NCI-H2196 (cell line): ENCODE data around the gene TP63.

Source experiments
- DNase-seq: peaks from one replicate; lab custom pipeline; 2025; ENCODE audit not compliant: unreplicated experiment; lab: John Stamatoyannopoulos, UW

Gene TP63

DNA sequence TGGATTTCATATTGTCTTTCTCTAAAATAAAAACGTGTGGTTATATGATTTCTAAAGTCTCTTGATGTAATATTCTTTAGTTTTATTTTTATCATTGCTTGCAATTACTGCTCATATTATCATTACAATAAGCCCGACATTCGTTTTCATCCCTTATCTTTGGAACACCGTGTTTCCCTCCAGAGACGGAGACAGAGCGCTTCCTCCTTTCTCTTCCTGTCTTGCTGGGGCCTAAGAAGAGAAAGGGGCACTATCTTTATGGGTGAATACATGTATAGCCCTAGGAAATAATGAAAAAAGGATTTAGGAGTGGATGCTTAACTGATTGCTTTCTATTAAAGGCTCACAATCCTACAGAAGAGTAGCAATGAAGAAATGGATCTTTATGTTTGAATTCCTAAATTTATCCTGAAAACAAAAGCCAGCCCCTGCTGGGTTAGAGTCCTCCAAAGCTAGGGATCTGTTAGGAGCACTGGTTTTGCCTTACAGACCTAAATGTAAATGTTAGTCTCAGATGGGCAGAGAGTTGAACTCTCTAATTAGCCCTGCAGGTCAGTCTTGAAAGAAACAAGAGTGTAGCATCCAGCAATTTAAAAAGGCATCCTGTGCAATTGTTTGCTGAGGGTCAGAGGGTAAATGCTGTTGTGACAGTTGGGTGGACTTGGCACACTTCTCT lies 145.1 kb downstream of the TP63 start:
- no peak for DNase-seq

DNA sequence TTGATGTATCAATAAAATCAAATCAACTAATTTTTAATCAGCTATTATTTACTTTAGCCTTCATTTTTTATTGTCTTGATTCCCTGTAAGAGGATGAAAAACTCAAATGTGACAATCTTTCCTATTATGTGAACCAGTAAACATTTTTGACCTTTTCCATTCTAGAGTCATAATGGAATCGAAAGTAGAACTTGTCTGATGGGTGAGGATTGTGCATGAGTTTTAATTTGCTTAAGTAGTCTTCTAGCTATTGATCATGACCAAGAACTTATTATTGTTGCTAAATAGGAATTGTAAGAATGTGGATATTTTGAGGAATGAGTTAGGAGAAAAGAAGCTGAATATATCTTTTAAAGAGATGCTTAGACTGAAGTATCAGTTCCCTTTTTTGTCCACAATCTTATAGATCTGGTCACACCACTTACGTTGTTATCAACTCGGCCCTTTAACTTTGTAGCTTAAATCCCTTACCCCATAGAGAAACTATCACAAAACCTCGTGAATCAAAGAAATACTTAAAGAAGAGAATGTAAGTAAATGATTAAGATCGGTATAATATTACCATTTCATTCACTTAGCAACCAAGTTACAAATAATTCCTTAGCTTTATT lies 147.3 kb downstream of the TP63 start:
- no peak for DNase-seq

DNA sequence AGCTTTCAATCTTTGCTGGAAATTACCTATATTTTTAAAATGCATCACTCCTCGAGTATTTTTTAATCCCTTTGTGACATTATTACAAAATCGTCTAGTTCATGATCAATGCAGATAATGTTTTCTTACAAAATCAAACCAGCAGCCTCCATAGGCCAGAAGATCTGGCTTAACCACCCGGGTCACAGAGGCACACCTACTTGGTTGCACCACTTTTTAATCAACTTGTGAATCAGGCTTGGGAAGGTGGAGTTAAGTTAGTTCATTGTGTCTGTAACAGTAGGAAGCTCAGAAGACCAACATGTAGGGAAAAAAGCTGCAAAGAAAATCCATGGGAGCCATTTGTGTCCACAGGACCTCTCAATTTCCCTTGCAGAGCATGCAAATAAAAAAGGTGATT lies 148.0 kb downstream of the TP63 start:
- DNase-seq, result no peak

DNA sequence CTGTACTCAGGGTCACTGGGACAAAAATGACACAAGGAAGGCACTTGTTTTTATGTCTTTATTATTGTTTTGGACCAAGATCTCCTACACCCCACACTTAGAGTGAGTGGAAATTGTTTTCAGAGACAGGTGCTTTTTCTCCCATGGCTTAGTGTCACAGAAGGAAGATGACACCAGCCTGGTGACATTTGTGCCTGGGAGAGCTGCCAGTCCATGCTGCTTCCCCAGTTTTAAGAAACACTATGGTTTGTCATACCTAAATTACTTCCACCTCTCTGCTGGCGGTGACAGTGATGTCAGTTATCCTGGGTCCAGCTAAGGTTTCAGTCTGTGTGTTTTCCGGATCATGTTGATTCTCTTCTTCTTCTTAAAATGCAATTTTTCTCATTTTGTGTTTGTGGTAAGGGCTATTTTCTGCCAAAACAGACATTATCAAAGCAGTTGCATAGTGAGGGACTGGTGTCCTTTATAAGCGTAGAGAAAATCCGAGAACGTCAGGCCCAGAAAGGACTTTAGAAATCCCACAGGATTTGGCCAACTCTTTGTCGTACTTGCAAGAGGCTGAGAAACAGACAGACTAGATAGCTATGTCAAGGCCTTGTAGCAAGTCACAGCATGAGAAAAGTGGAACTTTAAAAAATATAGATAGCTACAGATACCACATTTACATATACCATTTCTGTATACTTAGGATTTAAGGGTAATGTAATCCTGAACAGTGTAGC lies 149.5 kb downstream of the TP63 start:
- DNase-seq, result no peak

DNA sequence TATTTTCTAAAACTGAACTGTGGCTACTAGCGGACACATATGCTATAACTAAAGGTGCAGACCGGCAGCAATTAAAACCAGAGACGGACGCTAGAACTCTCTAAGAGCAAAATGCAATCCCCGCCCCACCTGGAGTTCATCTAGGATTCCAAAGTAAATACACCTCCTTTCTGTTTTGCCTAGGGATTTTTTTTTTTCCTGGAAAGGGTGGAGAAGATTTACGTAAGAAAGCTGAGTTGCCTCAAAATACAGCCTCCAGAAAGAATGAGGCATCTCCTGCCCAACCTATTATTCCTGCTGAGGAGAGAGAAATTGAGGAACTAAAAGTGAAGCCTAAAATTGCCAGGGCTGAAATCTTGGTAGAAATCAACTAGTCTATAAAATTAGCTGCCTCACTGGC lies 150.2 kb downstream of the TP63 start:
- no peak for DNase-seq

DNA sequence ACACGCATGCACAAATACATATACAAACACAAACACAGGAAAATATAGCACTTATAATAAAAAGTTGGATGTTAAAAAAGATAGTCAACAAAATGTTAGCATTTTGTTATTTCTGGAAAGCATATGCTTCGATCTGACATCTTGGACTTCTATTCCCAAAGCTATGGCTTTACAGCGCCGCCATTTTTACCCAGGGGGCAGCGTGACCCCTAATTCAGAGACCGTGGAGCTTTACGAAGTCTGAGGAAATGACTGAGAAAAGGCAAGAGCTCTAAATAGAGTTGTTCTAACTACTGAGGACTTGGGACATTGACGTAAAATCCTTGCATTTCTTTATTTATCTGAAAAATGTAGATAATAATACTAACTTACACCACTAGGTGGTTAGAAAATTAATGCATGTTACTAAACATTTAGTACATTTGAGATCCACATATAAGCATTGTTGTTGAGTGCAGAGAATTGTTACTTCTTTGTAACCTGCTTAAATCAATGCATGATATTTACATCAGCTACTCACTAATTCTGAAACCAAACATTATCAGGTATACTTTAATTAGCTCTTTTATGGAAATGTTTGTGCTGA lies 155.4 kb downstream of the TP63 start:
- DNase-seq, result no peak

DNA sequence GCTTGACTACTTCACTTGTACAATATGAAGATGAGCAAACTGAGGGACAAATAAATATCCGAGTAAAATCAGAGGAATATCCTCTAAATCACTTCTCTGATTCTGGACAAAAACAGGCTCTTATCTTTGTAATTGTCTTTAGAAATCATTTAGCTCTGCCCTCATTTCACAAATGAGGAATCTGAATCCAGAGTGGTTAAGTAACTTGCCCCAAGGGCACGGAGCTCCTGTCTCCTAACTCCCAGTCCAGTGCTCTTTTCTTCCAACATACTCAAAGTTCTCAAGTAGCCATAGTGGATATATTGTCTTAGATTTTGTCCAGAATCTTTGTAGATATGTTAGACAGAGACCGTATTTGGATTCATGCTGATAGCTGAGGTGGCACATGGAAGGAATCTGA lies 156.0 kb downstream of the TP63 start:
- DNase-seq, result no peak

DNA sequence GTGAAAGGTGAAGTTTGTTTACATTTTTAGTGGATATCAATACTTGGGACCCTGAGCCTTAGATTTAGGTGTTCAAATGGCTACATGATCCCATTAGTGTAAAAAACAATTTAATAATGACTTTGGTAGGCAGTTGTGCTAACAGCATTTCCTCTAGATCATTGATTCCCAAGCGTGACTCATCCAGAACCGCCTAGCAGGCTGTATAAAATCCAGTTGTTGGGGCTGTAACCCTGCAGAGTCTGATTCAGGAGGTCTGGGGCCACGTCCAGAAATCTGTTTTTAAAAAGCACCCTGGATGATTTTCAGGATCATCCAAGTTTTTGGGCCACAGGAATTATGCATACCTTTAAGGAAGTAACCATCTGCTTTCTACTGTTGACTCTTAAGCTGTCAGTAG lies 156.4 kb downstream of the TP63 start:
- no peak for DNase-seq

DNA sequence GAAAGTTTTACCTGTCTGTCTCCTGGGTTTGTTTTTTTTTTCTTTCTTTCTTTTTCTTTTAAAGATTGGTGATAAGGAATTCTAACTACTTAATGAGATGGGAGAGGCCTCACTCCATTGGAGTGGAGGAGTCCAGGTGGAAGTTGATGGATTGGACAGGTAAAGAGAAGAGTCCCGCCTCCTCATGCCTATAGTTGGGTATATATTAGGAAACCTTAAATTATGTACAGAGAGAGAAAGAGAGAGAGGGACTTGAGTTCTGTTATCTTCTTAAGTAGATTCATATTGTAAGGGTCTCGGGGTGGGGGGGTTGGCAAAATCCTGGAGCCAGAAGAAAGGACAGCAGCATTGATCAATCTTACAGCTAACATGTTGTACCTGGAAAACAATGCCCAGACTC lies 158.2 kb downstream of the TP63 start:
- no peak for DNase-seq

DNA sequence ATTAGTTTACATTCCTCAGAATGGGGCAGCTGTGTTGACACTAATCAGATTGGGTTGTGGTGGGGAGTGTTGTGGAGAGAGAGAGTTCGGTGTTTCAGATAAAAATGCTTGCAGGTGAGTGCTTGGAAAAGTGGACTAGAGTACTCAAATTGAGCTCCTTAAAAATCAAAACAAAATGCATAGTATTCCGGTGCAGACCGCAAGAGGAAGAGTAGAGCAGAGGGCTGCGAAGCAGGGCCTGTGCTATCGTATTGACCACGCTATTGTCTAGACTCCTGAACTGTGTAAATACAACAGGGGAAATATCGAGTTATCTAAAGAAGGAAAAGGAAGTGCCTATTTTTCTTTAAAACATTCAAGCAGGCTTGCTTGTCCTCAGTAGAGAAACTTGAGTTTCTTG lies 159.5 kb downstream of the TP63 start:
- DNase-seq, result no peak

DNA sequence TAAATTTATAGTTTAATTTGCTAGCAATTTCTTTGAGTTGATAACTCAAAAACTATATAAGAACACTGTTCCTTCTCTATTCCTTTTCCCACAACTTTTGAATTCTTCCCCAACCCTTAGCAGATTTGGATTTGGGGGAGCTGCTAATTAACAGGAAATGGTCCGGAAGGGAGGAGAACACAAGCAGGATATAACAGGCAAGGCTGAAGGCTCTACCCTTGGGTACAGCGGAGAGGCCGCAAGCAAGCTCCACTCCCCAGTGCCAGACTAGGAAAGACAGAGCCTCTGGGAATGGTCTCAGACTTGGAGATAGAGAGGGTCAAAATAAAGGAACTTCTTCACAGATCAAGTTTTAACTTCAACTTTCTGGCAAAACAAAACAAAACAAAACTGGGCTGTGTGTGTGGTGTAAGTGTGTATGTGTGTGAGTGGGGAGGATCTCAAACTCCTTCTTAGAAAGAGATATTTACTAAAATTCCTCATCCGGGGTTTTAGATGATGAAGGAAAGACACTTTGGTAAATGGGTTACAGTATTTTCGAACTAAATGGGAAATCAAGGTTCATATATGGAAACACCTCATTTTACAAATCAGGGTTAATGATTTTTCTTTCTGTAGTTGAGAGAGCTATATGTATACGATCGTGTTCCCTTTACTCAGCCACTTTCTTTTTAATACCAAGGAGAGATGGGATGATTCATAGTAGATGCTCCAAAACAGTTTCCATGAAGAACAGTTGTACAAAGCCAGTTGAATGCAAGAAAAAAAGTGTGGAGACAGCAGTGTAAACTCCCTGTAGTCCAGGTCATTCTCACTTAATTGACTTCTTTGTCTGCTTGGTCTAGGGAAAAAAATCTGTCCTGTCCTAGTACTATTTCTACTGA lies 161.1 kb downstream of the TP63 start:
- no peak for DNase-seq

DNA sequence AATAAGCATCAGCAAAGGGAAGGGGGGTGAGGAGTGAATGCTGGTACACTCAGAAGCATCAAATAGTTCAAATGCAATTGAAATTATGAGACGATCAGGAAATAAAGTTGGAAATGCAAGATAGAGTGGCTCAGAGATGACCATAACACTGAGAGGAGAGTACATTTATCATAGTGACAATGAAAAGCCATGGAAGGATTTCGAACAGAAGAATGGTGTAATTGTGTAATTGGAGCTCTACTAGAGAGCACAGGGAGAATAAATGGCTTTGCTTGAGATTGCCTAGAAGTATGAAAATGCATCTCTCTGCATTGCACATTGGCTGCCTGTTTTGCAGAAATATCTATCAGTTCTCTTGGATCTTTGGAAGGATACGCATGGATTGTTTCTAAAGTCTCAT lies 163.3 kb downstream of the TP63 start:
- DNase-seq, result no peak

DNA sequence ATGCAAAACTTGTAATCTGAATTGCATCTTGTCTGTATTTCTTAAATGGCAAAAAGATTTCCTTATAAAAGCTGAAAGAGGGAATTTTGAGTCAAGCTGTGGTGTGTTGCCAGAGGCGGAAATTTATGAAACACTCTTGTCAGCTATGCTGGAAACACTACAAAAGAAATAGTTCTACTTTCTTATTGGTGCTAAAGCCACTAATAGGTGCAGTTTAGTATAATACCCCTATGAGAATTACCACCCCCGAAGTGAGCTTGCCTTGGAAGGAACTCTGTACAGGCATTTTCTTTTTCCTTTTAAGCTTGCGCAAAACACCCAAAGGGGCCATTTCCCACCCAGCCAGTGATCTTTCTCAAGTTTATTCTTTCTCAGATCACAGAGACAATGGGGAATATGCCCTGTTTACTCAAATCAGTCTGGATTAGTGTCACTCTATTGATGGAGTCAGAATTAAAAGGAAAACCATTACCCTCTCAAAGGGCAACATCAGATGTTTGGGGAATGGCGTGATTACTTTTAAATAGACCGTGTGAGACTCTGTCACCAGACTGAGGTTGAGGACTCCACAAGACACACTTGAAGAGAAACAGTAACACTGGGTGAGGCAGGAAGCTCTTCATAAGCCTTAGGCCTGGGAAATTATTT lies 166.0 kb downstream of the TP63 start:
- DNase-seq, result no peak

DNA sequence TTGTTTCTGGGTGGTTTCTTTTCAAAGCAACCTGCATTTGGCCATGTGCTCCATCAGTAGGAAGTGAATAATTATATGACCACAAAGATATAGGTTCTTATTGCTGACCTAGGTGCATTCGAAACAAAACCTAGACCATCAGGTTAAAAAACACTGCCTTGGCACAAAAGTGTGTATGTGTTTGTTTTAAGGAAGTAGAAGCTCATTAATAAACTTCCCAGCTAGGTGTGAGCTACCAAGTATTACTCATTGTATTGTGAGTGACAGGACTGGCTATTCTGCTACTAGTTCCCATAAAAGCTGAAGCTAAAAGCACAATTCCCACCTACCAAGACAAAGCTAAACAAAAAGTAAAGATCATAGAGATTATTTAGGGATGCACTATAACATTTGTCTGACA lies 168.2 kb downstream of the TP63 start:
- DNase-seq, result no peak

DNA sequence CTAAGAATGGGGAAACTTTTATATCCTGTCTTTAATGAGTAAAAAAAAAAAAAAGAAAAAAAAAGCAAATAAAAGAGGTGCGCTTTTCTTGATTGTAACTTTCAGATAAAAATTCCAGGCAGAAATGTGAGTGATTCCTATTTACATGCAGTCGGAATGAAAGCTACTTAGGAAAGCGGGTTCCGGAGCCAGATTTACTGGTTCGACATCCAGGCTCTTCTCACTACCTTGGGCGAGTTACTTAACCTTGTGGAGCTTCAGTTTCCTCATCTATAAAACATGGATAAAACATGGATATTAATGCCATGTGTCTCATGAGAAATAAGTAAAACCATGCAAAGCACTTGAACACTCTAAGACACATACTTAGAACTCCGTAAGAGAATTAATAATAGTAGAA lies 169.2 kb downstream of the TP63 start:
- DNase-seq, result no peak

DNA sequence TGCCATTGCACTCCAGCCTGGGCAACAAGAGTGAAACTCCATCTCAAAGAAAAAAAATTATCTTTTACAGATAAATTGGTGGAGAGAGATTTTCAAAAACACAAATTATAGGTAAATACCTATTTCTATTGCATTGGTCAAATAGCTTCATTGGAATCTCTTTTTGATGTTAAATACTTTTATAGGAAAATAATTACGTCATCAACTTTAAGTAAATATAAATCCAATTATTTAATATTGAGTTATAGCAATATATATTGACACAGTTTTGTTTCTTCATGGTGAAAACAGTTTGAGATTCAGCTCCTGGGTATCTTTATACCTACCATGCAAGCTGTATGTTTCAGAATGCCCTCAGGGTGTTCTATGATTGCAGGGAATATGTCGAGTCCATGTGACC lies 172.1 kb downstream of the TP63 start:
- no peak for DNase-seq

DNA sequence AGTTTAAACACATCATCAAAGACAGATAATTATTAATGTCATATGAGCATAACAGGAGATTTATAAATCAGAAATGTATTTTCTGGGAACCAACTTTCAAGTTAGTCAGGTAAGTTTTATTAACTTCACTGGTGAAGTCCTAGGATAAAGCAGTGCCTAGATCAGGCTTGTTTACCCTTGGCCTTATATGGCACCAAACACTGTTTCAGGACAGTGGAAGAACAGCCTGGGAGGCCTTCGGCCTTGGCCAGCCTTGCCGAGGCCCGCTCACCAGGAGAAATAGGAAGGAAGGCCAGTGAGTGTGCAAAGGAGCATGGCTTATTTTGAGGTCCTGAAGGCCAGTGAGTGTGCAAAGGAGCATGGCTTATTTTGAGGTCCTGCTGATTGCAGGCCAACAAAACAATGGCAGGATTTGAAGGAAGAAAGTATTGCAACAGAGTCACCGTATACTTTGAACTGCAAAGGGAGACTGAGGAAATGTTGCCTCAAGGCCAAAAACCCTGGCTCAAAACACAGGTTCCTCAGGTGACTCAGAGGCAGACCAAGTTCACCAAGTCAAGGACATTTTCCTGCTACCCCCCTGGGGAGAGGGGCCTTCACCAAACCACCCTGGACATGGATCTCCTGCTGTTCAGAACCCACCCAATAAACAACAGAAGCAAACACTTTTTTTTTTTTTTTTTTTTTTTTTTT lies 174.3 kb downstream of the TP63 start:
- DNase-seq, result no peak

DNA sequence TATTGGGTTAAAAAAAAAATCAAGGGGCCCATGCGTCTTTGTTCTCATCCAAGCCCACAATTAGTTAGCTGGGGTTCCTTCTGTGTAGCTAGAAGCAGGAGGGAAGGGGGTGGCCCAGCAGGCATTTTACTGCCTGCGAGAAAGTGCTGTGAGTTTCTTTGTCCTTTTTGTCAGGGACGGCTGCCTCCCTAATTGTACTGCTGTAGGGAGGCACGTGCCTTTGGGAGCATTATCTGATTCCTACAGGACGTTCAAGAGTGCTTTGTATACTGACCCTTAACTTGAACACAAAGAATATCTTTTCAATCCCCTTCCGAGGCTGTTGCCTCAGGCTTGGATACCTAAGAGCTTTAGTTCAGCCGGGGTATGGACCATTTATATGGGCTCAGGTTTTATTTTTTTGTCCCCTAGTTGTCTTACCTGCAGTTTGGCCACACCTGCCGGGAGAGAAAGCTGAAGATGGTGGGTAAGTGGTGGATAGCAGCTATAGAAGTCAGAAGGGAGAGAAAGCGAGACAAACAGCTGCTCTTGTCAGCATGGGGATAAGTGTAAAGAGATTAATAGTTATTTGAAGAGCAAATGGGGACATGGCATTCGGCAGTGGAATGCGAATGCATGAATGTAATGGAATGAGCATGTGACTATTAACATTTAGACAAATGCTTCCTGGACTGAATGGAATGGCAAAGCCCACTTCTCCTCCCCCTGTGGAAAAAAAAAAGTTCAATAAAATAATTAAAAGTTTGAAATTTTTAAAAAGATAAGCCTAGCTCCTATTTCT lies 175.2 kb downstream of the TP63 start:
- no peak for DNase-seq

DNA sequence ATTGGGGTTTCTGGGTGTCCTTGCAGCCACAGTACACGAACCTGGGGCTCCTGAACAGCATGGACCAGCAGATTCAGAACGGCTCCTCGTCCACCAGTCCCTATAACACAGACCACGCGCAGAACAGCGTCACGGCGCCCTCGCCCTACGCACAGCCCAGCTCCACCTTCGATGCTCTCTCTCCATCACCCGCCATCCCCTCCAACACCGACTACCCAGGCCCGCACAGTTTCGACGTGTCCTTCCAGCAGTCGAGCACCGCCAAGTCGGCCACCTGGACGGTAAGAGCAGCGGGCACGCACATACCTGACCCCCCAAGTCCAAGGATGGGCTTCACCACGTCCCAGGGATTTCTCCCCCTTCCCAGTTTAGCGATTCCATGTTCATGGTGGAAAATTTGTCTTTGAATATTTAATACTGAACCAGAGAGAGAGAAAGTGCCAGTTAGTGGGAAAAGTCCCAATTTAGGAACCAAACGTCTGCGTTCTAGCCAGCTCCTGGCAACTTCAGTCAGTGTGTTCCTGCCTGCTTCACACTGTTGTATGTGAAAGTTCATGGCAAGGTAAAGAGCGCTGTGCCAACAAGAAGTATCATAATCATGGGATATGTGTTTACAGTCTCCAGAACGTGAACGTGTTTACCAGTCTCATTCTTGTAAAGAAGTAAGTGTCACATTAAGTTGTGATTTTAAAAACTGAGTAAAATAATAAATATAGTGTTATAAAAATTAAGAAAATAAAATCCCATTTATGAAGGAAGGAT lies 177.2 kb downstream of the TP63 start:
- DNase-seq, result no peak
